ENCODE measurements around the gene VPS13D. TPM values are rescaled to one million over a fixed set of nuclear protein-coding genes. Genes with fewer than 3 reads are reported as not detected.

VPS13D gene
- polyA plus RNA-seq, 1 of the 3 experiments (the other 2 are of a cell fraction), result 15.0 TPM

DNA sequence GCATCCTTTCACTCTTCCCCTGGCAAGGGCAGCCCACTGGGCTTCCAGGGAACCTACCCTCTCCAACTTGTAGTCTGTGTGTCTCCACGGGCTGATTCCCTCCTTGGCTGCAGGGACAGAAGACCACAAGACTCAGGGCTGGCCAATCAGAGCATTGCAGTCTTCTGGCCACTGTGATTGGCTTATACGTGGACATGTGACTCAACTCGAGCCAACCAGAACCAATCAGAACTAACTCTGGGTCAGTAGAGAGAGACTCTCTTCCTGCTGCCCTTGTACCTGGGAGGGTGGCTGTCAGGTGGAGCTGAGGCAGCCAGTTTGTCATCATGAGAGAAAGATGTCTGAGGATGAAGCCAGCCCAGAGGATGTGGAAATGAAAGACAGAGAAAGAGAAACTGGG lies 324.1 kb downstream of the VPS13D start:
- Histone ChIP-seq H3K27ac (ENCODE audit: low read depth in 2 of 2, low read length in 1 of 2) (no peak overlapping the region), H4K20me1 (ENCODE audit: insufficient read depth) (no peaks in the 10 kb centered on the region), H3K9ac (no peak overlapping the region), H3K36me3 (replicated peaks in 1 of 2; ENCODE audit: control insufficient read depth in 1 of 2, insufficient read depth in 2 of 2, low read length in 1 of 2) (no peaks in the 10 kb centered on the region), H3K4me3 (ENCODE audit: low read depth in 2 of 2, low read length in 1 of 2) (no peak overlapping the region), H3F3A (replicated peaks; ENCODE audit: insufficient read depth) (peaks cover 11% of the 10 kb centered on the region), H3K4me2 (no peak overlapping the region), H3K9me2 (no peaks in the 10 kb centered on the region), H3K4me1 (ENCODE audit: control insufficient read depth in 1 of 2, insufficient read depth in 2 of 2, low read depth in 1 of 2, low read length in 1 of 2) (peaks cover 11 to 27% of the 10 kb centered on the region in 2 experiments; a peak in 3 of 4 replicates), H3K9me3 (no peaks in the 10 kb centered on the region), H3K27me3 (ENCODE audit: insufficient read depth) (no peaks in the 10 kb centered on the region), H3K79me2 (ENCODE audit: insufficient read depth) (no peaks in the 10 kb centered on the region), H2AFZ (ENCODE audit: low read depth) (no peak overlapping the region)
- ChIA-PET POLR2A (no interaction called here), CTCF (interaction anchor here (1.1 kb wide), 1 partner anchor 66 kb away, joined by 3 read pairs; no protein-coding TSS in a partner anchor)
- TF ChIP-seq GATA2 (CRISPR knock-in tag; IDR thresholded peaks at IDR 0.05) (no peak), TCF12 (IDR thresholded peaks at IDR 0.05) (no peak), POLR2AphosphoS5 (IDR thresholded peaks at IDR 0.05; ENCODE audit: low read depth, low read length) (no peak), RCOR1 (IDR thresholded peaks at IDR 0.05; ENCODE audit: low read length) (no peak), SMC3 (IDR thresholded peaks at IDR 0.05; ENCODE audit: low read depth, low read length) (no peak), YY1 (IDR thresholded peaks at IDR 0.05; ENCODE audit: low read depth) (no peak), MEF2A (IDR thresholded peaks at IDR 0.05; ENCODE audit: borderline replicate concordance, low read depth) (no peak), SIN3A (IDR thresholded peaks at IDR 0.05; ENCODE audit: borderline replicate concordance, low read depth, low read length) (no peak), FOXJ3 (CRISPR knock-in tag; IDR thresholded peaks at IDR 0.05) (no peak), EP300 (IDR thresholded peaks at IDR 0.05; ENCODE audit: borderline replicate concordance in 1 of 2, low read depth in 1 of 2, low read length in 1 of 2) (no peak), FOSL2 (IDR thresholded peaks at IDR 0.05; ENCODE audit: borderline replicate concordance, low read depth) (no peak), NRF1 (IDR thresholded peaks at IDR 0.05; ENCODE audit: low read depth, low read length) (no peak), RAD21 (IDR thresholded peaks at IDR 0.05; ENCODE audit: low read length) (no peak), TEAD4 (IDR thresholded peaks at IDR 0.05; ENCODE audit: borderline replicate concordance, insufficient read depth) (no peak), REST (IDR thresholded peaks at IDR 0.05; ENCODE audit: low read depth, low read length) (no peak)
- TF ChIP-seq, protein P1, sequence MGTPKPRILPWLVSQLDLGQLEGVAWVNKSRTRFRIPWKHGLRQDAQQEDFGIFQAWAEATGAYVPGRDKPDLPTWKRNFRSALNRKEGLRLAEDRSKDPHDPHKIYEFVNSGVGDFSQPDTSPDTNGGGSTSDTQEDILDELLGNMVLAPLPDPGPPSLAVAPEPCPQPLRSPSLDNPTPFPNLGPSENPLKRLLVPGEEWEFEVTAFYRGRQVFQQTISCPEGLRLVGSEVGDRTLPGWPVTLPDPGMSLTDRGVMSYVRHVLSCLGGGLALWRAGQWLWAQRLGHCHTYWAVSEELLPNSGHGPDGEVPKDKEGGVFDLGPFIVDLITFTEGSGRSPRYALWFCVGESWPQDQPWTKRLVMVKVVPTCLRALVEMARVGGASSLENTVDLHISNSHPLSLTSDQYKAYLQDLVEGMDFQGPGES (IDR thresholded peaks at IDR 0.05; ENCODE audit: low read depth, low read length), result no peak
- TF ChIP-seq, protein P2, sequence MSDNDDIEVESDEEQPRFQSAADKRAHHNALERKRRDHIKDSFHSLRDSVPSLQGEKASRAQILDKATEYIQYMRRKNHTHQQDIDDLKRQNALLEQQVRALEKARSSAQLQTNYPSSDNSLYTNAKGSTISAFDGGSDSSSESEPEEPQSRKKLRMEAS (IDR thresholded peaks at IDR 0.05; ENCODE audit: low read depth), result no peak
- no CpG with 5 or more reads among the region's 3 CpGs for WGBS (ENCODE audit: low lambda C conversion rate)
- no peak for DNase-seq

Measured in SK-N-SH (cell line).